Measurements from ENCODE around the gene CLDN16. TPM values are rescaled to one million over a fixed set of nuclear protein-coding genes. Genes with fewer than 3 reads are reported as not detected.
A peak's percentile ranks its signal among the peaks of the same experiment; 100 is the strongest.

Gene CLDN16
- under 0.01 TPM in 2 replicates for total RNA-seq (2012; rRNA removed)
- polyA plus RNA-seq (2012; rRNA removed), result 0.09 and 0.22 TPM in 2 replicates
- polyA plus RNA-seq (2012; cell fraction: cytosol; rRNA removed), result 0.13 TPM in 1 of 2 replicates, not detected in the other
- polyA plus RNA-seq (2012; cell fraction: nucleus; rRNA removed; ENCODE audit: low replicate concordance), result 0.02 and 0.07 TPM in 2 replicates
- Bru-seq, nascent RNA, result percentile 19 among the genes with signal in this experiment
- percentile 13 among the genes with signal in this experiment for BruChase-seq, experiment 1, labeled RNA remaining after a 6-hour chase
- percentile 22 among the genes with signal in this experiment for BruChase-seq, experiment 2, labeled RNA remaining after a 2-hour chase
- long read RNA-seq, result 0 reads

- Histone ChIP-seq H2BK5ac (ENCODE audit: low read depth, low read length, poor library complexity, severe bottlenecking) (peak within 1 kb of the TSS; percentile 99), H3K18ac (ENCODE audit: low read depth, low read length) (peak within 1 kb of the TSS; percentile 46; the same call in 1 of the 2 replicates), H3K9me3 (ENCODE audit: control insufficient read depth, insufficient read depth, low read length) (no peaks in the 10 kb centered on the region), H4K8ac (ENCODE audit: low read depth in 2 of 2, low read length in 2 of 2) (peak within 1 kb of the TSS; percentile 30 to 67; a peak in 3 of 4 replicates), H2BK20ac (ENCODE audit: low read depth, low read length) (peak within 1 kb of the TSS; percentile 94), H3K4ac (ENCODE audit: low read depth, low read length) (peak within 1 kb of the TSS; percentile 84), H2AFZ (replicated peaks; ENCODE audit: low read length, poor library complexity) (peak within 1 kb of the TSS; percentile 52), H3K4me3 (ENCODE audit: insufficient read depth, low read depth, low read length) (no peak within 1 kb of the TSS), H3K56ac (ENCODE audit: extremely low read depth, insufficient read depth, low read length) (no peak within 1 kb of the TSS), H3K23ac (ENCODE audit: low read depth, low read length) (no peak within 1 kb of the TSS; the same call in 1 of the 2 replicates), H2AK9ac (replicated peaks; ENCODE audit: low read depth, low read length, poor library complexity) (peak within 1 kb of the TSS; percentile 75), H3K14ac (replicated peaks; ENCODE audit: low read depth, low read length) (peak within 1 kb of the TSS; percentile 79), H2AK5ac (ENCODE audit: low read depth, low read length) (peak within 1 kb of the TSS; percentile 97), H4K20me1 (ENCODE audit: insufficient read depth, low read length) (no peaks in the 10 kb centered on the region), H2BK120ac (ENCODE audit: low read depth, low read length) (peak within 1 kb of the TSS; percentile 93), H3K27ac (ENCODE audit: insufficient read depth, low read length) (no peak within 1 kb of the TSS; the same call in 1 of the 2 replicates), H4K5ac (ENCODE audit: low read depth, low read length) (peak within 1 kb of the TSS; percentile 39; the same call in 1 of the 2 replicates), H3K4me1 (ENCODE audit: control insufficient read depth, insufficient read depth, low read length) (peaks cover 8% of the 10 kb centered on the region), H3K9ac (ENCODE audit: low read depth, low read length) (no peak within 1 kb of the TSS), H4K91ac (ENCODE audit: insufficient read depth, low read depth, low read length) (peak within 1 kb of the TSS; percentile 58), H3K4me2 (ENCODE audit: low read depth, low read length) (no peak within 1 kb of the TSS), H3K9me1 (ENCODE audit: insufficient read depth, low read length) (no peaks in the 10 kb centered on the region; the same call in 1 of the 2 replicates), H2BK15ac (ENCODE audit: low read depth, low read length) (peak within 1 kb of the TSS; percentile 86), H3K36me3 (ENCODE audit: control insufficient read depth, insufficient read depth, low read length) (no peaks in the 10 kb centered on the region), H3K79me1 (ENCODE audit: low read depth in 1 of 2, low read length in 2 of 2) (no peaks in the 10 kb centered on the region; a peak in 1 of 4 replicates), H3K27me3 (ENCODE audit: control insufficient read depth, insufficient read depth, low read length) (no peaks in the 10 kb centered on the region)
- DNase-seq (no peak), ATAC-seq (ENCODE audit: low read depth) (no peak)
- WGBS, 2 experiments (ENCODE audit: extremely low coverage in 2 of 2, insufficient read length in 1 of 2), result 88% methylated on average over 4 of the region's 12 CpGs; no CpG with 5 or more reads in 1 of the 2 experiments
- ChIA-PET CTCF (no interaction called here), POLR2A (ENCODE audit: unreplicated experiment) (no interaction called here)
- dilution Hi-C loops (cut with HindIII; ENCODE audit: low sequenced_read_pairs, unreplicated experiment), result no loop called here
- in situ Hi-C loops (cut with MboI; ENCODE audit: low sequenced_read_pairs), result no loop called here
- intact Hi-C loops (cut with micrococcal nuclease), result loop anchor here (5.0 kb wide), 1 partner anchor 175 kb away; no protein-coding TSS in a partner anchor
- BruUV-seq (replicated peaks), result no TSS peak
- no peak for TF ChIP-seq BHLHE40 (IDR thresholded peaks at IDR 0.05; ENCODE audit: low read depth, low read length)
- TF ChIP-seq USF2 (IDR thresholded peaks at IDR 0.05; ENCODE audit: low read depth, low read length), result no peak
- TF ChIP-seq RCOR1 (IDR thresholded peaks at IDR 0.05; ENCODE audit: insufficient replicate concordance, low read length), result no peak
- no peak for TF ChIP-seq FOS (IDR thresholded peaks at IDR 0.05; ENCODE audit: low read depth, low read length)
- no peak for TF ChIP-seq SMC3 (IDR thresholded peaks at IDR 0.05; ENCODE audit: low read depth, low read length)
- no peak for TF ChIP-seq ELK1 (IDR thresholded peaks at IDR 0.05; ENCODE audit: borderline replicate concordance, low read depth, low read length)
- no peak for TF ChIP-seq MAFK (IDR thresholded peaks at IDR 0.05; ENCODE audit: low read depth, low read length)
- no peak for TF ChIP-seq MXI1 (IDR thresholded peaks at IDR 0.05; ENCODE audit: borderline replicate concordance, low read depth, low read length)
- no peak for TF ChIP-seq CHD1 (IDR thresholded peaks at IDR 0.05; ENCODE audit: low read depth, low read length)
- TF ChIP-seq NFE2L2 (IDR thresholded peaks at IDR 0.05; ENCODE audit: low read depth, low read length), result no peak
- TF ChIP-seq POLR2A (IDR thresholded peaks at IDR 0.05; ENCODE audit: low read depth, low read length), result no peak
- TF ChIP-seq CTCF (conservative IDR thresholded peaks at IDR 0.05; ENCODE audit: low read depth, low read length), result no peak
- TF ChIP-seq RFX5 (IDR thresholded peaks at IDR 0.05; ENCODE audit: low read depth, low read length), result no peak
Measured at GRCh38 chr3:190387578-190388213, at the start of gene CLDN16. Gene CLDN16 (plus strand): TSS chr3:190388163. CDS start chr3:190388330, 167 bp downstream.
